BJ (cell line): Measurements from ENCODE around the gene GPR78. TPM values are rescaled to one million over a fixed set of nuclear protein-coding genes. Genes with fewer than 3 reads are reported as not detected.

Experiments
- CTCF ChIA-PET: fragments of 350-600 bp; formaldehyde crosslinking; extraction: SDS; loops from one replicate; lab custom pipeline; 2021; ENCODE audit warnings: antibody characterized with exemption, inconsistent platforms; lab: Yijun Ruan, JAX
- POLR2A ChIA-PET: fragments of 300-600 bp; sonication (Branson Sonifier 250); formaldehyde crosslinking; extraction: SDS; loops from one replicate; lab custom pipeline; 2021; ENCODE audit warnings: antibody characterized with exemption; lab: Charles Lee
- DNase-seq: peaks from one replicate; pipeline ENCODE4 v3.0.0-alpha.2; 2011; ENCODE audit warnings: low read depth
- H3K27me3 ChIP-seq: 2 replicates; pipeline ENCODE4 v1.6.0; 2011; ENCODE audit warnings: low read length; ENCODE audit not compliant: control insufficient read depth, insufficient read depth
- H3K36me3 ChIP-seq: 2 replicates; pipeline ENCODE4 v1.5.1; 2011; ENCODE audit warnings: low read length; ENCODE audit not compliant: control insufficient read depth, insufficient read depth
- H3K4me3 ChIP-seq: 2 replicates; pipeline ENCODE4 v1.5.1; 2011; ENCODE audit warnings: low read depth, mild to moderate bottlenecking, control low read depth, low read length
- CTCF ChIP-seq: IDR thresholded peaks from 2 replicates; pipeline ENCODE4 v1.5.1; 2011; ENCODE audit warnings: low read depth, mild to moderate bottlenecking, control low read depth, inconsistent platforms, low read length, moderate library complexity; ENCODE audit not compliant: insufficient read depth
- polyA plus RNA-seq: library from polyadenylated mRNA; depleted of rRNA; stranded (reverse); fragments of >200 nt; gene quantifications from 2 replicates; pipeline ENCODE4 v1.2.3, GENCODE V29; 2011

GPR78 gene
- polyA plus RNA-seq, 1 experiment, result 0.82 TPM

- no peak for TF ChIP-seq CTCF
- DNase-seq, result no peak
- Histone ChIP-seq H3K4me3 (no peak overlapping the region), H3K27me3 (peaks cover 33% of the 10 kb centered on the region), H3K36me3 (no peaks in the 10 kb centered on the region)
- ChIA-PET POLR2A (no interaction called here), CTCF (interaction anchor here (1.4 to 2.8 kb wide), 2 partner anchors 17 to 112 kb away, joined by 3 to 13 read pairs; no protein-coding TSS in a partner anchor)
These were observed 5.6 kb downstream of the GPR78 start for GRCh38 chr4:8585721-8586212.

- Histone ChIP-seq H3K36me3 (no peaks in the 10 kb centered on the region), H3K27me3 (peaks cover 33% of the 10 kb centered on the region), H3K4me3 (no peak overlapping the region)
- TF ChIP-seq CTCF, result no peak
- ChIA-PET CTCF (interaction anchor here (0.7 to 2.8 kb wide), 3 partner anchors 18 to 113 kb away, joined by 3 to 13 read pairs (median 4); no protein-coding TSS in a partner anchor), POLR2A (no interaction called here)
- no peak for DNase-seq
These were observed 6.1 kb downstream of the GPR78 start for GRCh38 chr4:8586246-8586645.

GRCh38 chr4:8586671-8587468 is 6.7 kb downstream of the GPR78 start:
- Histone ChIP-seq H3K27me3 (peaks cover 31% of the 10 kb centered on the region), H3K4me3 (no peak overlapping the region), H3K36me3 (no peaks in the 10 kb centered on the region)
- ChIA-PET CTCF (interaction anchor here (0.7 to 2.8 kb wide), 3 partner anchors 18 to 113 kb away, joined by 3 to 13 read pairs (median 4); no protein-coding TSS in a partner anchor), POLR2A (no interaction called here)
- no peak for DNase-seq
- TF ChIP-seq CTCF, result no peak

GRCh38 chr4:8587469-8588195 is 7.4 kb downstream of the GPR78 start:
- TF ChIP-seq CTCF, result no peak
- Histone ChIP-seq H3K36me3 (no peaks in the 10 kb centered on the region), H3K4me3 (no peak overlapping the region), H3K27me3 (peaks cover 33% of the 10 kb centered on the region)
- ChIA-PET POLR2A (no interaction called here), CTCF (interaction anchor here (2.8 kb wide), 1 partner anchor 114 kb away, joined by 13 read pairs; no protein-coding TSS in a partner anchor)
- DNase-seq, result no peak

GRCh38 chr4:8588196-8588470 is 7.9 kb downstream of the GPR78 start:
- H3K27me3 ChIP-seq, result peaks cover 28% of the 10 kb centered on the region
- H3K36me3 ChIP-seq, result no peaks in the 10 kb centered on the region
- TF ChIP-seq CTCF, result no peak
- H3K4me3 ChIP-seq, result no peak overlapping the region
- DNase-seq, result no peak
- ChIA-PET CTCF (interaction anchor here (2.8 kb wide), 1 partner anchor 115 kb away, joined by 13 read pairs; no protein-coding TSS in a partner anchor), POLR2A (no interaction called here)
